K562 (cell line): ENCODE results near the gene SLC5A2. TPM values are rescaled to one million over a fixed set of nuclear protein-coding genes. Genes with fewer than 3 reads are reported as not detected.

Experiments
- EGR1 ChIP-seq: fragments of 450-650 bp; conservative IDR thresholded peaks from 2 replicates; pipeline ENCODE4 v1.6.1; 2017; ENCODE audit warnings: mild to moderate bottlenecking
- EHMT2 ChIP-seq: fragments of 450-650 bp; IDR thresholded peaks from 2 replicates; pipeline ENCODE4 v1.6.1; 2018; ENCODE audit warnings: antibody characterized with exemption
- EZH2 ChIP-seq: IDR thresholded peaks from 2 replicates; pipeline ENCODE4 v1.6.1; 2012; ENCODE audit warnings: low read depth, mild to moderate bottlenecking, inconsistent platforms, low read length, borderline replicate concordance
- FOSL1 ChIP-seq: fragments of 200-800 bp; sonication (Bioruptor generic); conservative IDR thresholded peaks from 2 replicates; pipeline ENCODE4 v1.6.1; 2016; ENCODE audit warnings: missing genetic modification characterization, missing compliant biosample characterization
- MAZ ChIP-seq, 2 experiments: fragments of 450-650 bp in 1 of 2; sonication (generic) in 1 of 2; formaldehyde crosslinking; IDR thresholded peaks in 1 of 2; conservative IDR thresholded peaks in 1 of 2; 2 replicates each; pipeline versions ENCODE4 v1.4.0 to v1.5.0; 2020; ENCODE audit warnings: mild to moderate bottlenecking in 1 of 2, missing genetic modification reagents in 1 of 2
- MBD2 ChIP-seq: sonication (generic); IDR thresholded peaks from 2 replicates; pipeline ENCODE4 v1.6.1; 2016; ENCODE audit warnings: low read depth, borderline replicate concordance
- POLR2AphosphoS2 ChIP-seq: IDR thresholded peaks from 2 replicates; pipeline ENCODE4 v1.6.1; 2012; ENCODE audit warnings: low read length, improper control_type of control experiment
- PURB ChIP-seq: sonication (generic); formaldehyde crosslinking; IDR thresholded peaks from 2 replicates; pipeline ENCODE4 v1.9.0; 2021; ENCODE audit warnings: low read depth, mild to moderate bottlenecking, missing genetic modification reagents
- SAFB ChIP-seq: fragments of 200-400 bp; formaldehyde crosslinking; IDR thresholded peaks from 2 replicates; pipeline ENCODE4 v1.6.1; 2017; ENCODE audit warnings: low read depth, low read length, borderline replicate concordance
- ZNF695 ChIP-seq: fragments of 450-650 bp; formaldehyde crosslinking; IDR thresholded peaks from 2 replicates; pipeline ENCODE4 v1.4.0; 2020; ENCODE audit warnings: mild to moderate bottlenecking, moderate library complexity
- ZNF830 ChIP-seq: fragments of 250-450 bp; sonication (Bioruptor Pico); IDR thresholded peaks from 2 replicates; pipeline ENCODE4 v1.5.0; 2021; ENCODE audit warnings: mild to moderate bottlenecking
- polyA plus RNA-seq, 8 experiments: library from polyadenylated mRNA; depleted of rRNA in 4 of 8; stranded (reverse) in 5 of 8; unstranded in 3 of 8; fragments of >200 nt; fragmentation: Nextera tagmentation in 2 of 8; fragmentation: Illumina TruSeq in 1 of 8; extraction: Ambion mirVana in 2 of 8; extraction: Trizol in 1 of 8; gene quantifications; 2 replicates each; pipeline versions ENCODE4 v1.2.1 to v1.2.3, GENCODE V29; 2011 to 2014; ENCODE audit warnings: inconsistent platforms in 1 of 8, missing spikeins in 1 of 8
- total RNA-seq, 7 experiments: library from RNA; depleted of rRNA in 6 of 7; stranded (reverse); fragments of >200 nt in 6 of 7; fragmentation: Illumina TruSeq in 2 of 7; extraction: Trizol in 2 of 7; gene quantifications; 2 replicates each; pipeline versions ENCODE4 v1.2.1 to v1.2.3, GENCODE V29; 2011 to 2021; ENCODE audit warnings: low replicate concordance in 1 of 7
- TF ChIP-seq, protein P1 (sequence below): IDR thresholded peaks from 2 replicates; pipeline ENCODE4 v1.6.1; 2011; ENCODE audit not compliant: insufficient read length; ENCODE audit errors: extremely low read depth
- TF ChIP-seq, protein P2 (sequence below): fragments of 450-650 bp; IDR thresholded peaks from 2 replicates; pipeline ENCODE4 v1.6.1; 2016; ENCODE audit warnings: borderline replicate concordance
- TF ChIP-seq, protein P3 (sequence below): sonication (generic); formaldehyde crosslinking; IDR thresholded peaks from 2 replicates; pipeline ENCODE4 v1.8.0; 2022; ENCODE audit warnings: mild to moderate bottlenecking, low read depth, missing genetic modification reagents
- TF ChIP-seq, protein P4 (sequence below): sonication (generic); formaldehyde crosslinking; IDR thresholded peaks from 2 replicates; pipeline ENCODE4 v1.8.0; 2022; ENCODE audit warnings: missing genetic modification reagents, mild to moderate bottlenecking, borderline replicate concordance
- TF ChIP-seq, protein P5 (sequence below): sonication (generic); formaldehyde crosslinking; IDR thresholded peaks from 2 replicates; pipeline ENCODE4 v1.8.0; 2022; ENCODE audit warnings: missing genetic modification reagents, mild to moderate bottlenecking, moderate library complexity, borderline replicate concordance
- TF ChIP-seq, protein P6 (sequence below), 2 experiments: IDR thresholded peaks; 2 replicates each; pipeline ENCODE4 v1.6.1; 2011; ENCODE audit warnings: borderline replicate concordance in 1 of 2, control low read depth in 1 of 2, low read depth in 1 of 2, low read length in 1 of 2, mild to moderate bottlenecking in 1 of 2, mixed read lengths in 1 of 2, moderate library complexity in 1 of 2; ENCODE audit not compliant: insufficient read depth in 1 of 2, insufficient read length in 1 of 2, poor library complexity in 1 of 2, severe bottlenecking in 1 of 2; ENCODE audit errors: extremely low read depth in 1 of 2

SLC5A2 gene
- total and polyA plus RNA-seq, 9 of the 15 experiments (the other 6 are each of a cell fraction or from before 2014, with no cell fraction given): 0.07 to 2.7 (median 2.2) TPM; not detected in 6

DNA sequence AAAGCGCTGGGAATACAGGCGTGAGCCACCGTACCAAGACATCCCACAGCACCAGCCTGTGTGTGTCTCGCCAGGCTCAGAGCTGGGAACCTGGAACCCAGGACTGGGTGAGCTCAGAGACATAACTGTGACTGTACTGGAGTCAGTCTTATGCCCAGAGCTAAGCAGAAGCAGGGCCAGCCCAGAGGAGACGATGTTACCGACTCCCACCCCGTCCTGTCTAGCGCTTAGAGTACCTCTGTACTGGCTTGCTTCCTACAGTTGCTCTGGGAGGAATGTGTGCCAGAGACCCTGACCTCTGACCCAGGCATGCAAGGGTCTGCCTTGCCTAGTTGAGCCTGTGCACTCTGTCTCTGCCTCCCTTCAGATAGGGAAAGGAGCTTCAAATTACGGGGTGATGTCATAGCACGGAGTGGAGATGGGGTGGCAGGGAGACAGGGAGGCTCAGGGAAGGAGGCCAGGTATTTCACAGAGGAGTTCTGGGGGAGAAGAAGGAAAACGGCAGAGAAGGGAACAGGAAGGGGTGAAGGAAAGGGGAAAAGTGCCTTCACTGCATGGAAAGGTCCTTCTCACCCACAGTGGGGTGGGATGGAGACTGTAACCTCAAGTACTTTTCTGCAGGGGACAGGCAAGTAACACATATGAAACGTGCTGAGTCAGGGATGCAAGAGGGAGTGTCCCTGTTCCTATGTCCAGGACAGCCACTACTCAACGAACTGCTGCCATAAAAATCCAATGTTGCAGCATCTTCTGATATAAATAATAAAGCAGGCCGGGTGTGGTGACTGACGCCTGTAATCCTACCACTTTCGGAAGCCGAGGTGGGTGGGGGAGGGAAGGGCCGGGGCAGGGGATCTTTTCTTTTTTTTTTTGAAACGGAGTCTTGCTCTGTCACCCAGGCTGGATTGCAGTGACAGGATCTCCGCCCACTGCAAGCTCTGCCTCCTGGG lies 29.4 kb upstream of the SLC5A2 start (continued):
- TF ChIP-seq, protein P1, sequence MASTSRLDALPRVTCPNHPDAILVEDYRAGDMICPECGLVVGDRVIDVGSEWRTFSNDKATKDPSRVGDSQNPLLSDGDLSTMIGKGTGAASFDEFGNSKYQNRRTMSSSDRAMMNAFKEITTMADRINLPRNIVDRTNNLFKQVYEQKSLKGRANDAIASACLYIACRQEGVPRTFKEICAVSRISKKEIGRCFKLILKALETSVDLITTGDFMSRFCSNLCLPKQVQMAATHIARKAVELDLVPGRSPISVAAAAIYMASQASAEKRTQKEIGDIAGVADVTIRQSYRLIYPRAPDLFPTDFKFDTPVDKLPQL: no peak
- TF ChIP-seq, protein P2, sequence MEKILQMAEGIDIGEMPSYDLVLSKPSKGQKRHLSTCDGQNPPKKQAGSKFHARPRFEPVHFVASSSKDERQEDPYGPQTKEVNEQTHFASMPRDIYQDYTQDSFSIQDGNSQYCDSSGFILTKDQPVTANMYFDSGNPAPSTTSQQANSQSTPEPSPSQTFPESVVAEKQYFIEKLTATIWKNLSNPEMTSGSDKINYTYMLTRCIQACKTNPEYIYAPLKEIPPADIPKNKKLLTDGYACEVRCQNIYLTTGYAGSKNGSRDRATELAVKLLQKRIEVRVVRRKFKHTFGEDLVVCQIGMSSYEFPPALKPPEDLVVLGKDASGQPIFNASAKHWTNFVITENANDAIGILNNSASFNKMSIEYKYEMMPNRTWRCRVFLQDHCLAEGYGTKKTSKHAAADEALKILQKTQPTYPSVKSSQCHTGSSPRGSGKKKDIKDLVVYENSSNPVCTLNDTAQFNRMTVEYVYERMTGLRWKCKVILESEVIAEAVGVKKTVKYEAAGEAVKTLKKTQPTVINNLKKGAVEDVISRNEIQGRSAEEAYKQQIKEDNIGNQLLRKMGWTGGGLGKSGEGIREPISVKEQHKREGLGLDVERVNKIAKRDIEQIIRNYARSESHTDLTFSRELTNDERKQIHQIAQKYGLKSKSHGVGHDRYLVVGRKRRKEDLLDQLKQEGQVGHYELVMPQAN: peak; percentile 34; the same call in 1 of the 2 replicates
- no peak; a peak in 1 of 4 replicates for TF ChIP-seq MAZ (CRISPR knock-in tag; conservative IDR thresholded peaks at IDR 0.05 in 1 of 2, IDR thresholded peaks at IDR 0.05 in 1 of 2)
- TF ChIP-seq ZNF695 (CRISPR knock-in tag): no peak
- no peak for TF ChIP-seq POLR2AphosphoS2
- TF ChIP-seq EHMT2: 0 out of 2 replicates have a peak, but pooled peaks have one; percentile 7
- TF ChIP-seq, protein P3, sequence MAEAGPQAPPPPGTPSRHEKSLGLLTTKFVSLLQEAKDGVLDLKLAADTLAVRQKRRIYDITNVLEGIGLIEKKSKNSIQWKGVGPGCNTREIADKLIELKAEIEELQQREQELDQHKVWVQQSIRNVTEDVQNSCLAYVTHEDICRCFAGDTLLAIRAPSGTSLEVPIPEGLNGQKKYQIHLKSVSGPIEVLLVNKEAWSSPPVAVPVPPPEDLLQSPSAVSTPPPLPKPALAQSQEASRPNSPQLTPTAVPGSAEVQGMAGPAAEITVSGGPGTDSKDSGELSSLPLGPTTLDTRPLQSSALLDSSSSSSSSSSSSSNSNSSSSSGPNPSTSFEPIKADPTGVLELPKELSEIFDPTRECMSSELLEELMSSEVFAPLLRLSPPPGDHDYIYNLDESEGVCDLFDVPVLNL (CRISPR knock-in tag): no peak
- TF ChIP-seq EZH2: no peak
- no peak for TF ChIP-seq EGR1
- no peak for TF ChIP-seq ZNF830 (CRISPR knock-in tag)
- TF ChIP-seq PURB (CRISPR knock-in tag): no peak
- TF ChIP-seq, protein P4, sequence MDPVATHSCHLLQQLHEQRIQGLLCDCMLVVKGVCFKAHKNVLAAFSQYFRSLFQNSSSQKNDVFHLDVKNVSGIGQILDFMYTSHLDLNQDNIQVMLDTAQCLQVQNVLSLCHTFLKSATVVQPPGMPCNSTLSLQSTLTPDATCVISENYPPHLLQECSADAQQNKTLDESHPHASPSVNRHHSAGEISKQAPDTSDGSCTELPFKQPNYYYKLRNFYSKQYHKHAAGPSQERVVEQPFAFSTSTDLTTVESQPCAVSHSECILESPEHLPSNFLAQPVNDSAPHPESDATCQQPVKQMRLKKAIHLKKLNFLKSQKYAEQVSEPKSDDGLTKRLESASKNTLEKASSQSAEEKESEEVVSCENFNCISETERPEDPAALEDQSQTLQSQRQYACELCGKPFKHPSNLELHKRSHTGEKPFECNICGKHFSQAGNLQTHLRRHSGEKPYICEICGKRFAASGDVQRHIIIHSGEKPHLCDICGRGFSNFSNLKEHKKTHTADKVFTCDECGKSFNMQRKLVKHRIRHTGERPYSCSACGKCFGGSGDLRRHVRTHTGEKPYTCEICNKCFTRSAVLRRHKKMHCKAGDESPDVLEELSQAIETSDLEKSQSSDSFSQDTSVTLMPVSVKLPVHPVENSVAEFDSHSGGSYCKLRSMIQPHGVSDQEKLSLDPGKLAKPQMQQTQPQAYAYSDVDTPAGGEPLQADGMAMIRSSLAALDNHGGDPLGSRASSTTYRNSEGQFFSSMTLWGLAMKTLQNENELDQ: no peak
- no peak for TF ChIP-seq SAFB
- no peak for TF ChIP-seq MBD2
- TF ChIP-seq, protein P5, sequence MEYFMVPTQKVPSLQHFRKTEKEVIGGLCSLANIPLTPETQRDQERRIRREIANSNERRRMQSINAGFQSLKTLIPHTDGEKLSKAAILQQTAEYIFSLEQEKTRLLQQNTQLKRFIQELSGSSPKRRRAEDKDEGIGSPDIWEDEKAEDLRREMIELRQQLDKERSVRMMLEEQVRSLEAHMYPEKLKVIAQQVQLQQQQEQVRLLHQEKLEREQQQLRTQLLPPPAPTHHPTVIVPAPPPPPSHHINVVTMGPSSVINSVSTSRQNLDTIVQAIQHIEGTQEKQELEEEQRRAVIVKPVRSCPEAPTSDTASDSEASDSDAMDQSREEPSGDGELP (CRISPR knock-in tag): peak; percentile 30; the same call in 1 of the 2 replicates
- TF ChIP-seq, protein P6, sequence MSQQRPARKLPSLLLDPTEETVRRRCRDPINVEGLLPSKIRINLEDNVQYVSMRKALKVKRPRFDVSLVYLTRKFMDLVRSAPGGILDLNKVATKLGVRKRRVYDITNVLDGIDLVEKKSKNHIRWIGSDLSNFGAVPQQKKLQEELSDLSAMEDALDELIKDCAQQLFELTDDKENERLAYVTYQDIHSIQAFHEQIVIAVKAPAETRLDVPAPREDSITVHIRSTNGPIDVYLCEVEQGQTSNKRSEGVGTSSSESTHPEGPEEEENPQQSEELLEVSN (IDR thresholded peaks at IDR 0.05; ENCODE audit: borderline replicate concordance in 1 of 2, extremely low read depth in 1 of 2, insufficient read depth in 1 of 2, insufficient read length in 1 of 2, low read depth in 1 of 2, low read length in 1 of 2, poor library complexity in 1 of 2, severe bottlenecking in 1 of 2): no peak
- no peak for TF ChIP-seq FOSL1
